ENCODE measurements around the gene MAML3. TPM values are rescaled to one million over a fixed set of nuclear protein-coding genes. Genes with fewer than 3 reads are reported as not detected.

The MAML3 gene
- total and polyA plus RNA-seq, 12 donors: 1.1 to 4.6 (median 2.6) TPM

DNA sequence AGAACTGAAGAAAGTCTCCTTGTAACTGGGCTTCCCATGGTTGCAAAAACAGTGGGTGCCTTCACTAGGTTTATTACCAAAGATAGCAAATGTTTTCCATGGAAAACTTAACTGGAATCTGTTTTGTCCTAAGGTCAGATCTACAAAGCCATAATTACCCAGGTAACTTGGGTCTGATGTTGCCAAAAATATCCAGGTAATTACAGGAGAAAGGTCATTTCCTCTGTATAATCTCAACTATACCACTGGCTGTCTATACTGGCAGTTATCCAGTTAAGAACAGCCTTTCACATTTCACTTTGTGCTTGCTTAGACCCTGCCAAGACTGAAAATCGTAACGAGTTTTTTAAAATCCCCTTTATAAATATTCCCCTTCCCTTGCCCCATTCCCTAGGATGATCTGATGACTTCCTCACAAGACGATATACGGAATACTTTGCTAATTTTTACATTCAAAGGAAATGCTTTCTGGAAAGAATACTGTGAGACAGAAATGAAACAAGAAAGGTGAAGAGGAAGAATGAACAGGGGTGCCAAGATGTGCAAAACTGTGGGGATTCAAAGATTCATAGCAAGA, 105.5 kb downstream of the MAML3 start:
- no peak for DNase-seq
- Histone ChIP-seq H3K4me3 (peak overlapping the region in 9 of 10 donors; percentile 16 to 55 (median 49)), H3K9me3 (no peaks in the 10 kb centered on the region), H3K27ac (peak overlapping the region in 9 of 10 donors; percentile 21 to 84 (median 66)), H3K27me3 (no peaks in the 10 kb centered on the region), H3K36me3 (no peaks in the 10 kb centered on the region), H3K4me1 (peaks cover 2 to 61% (median 47%) of the 10 kb centered on the region in 9 donors)
- TF ChIP-seq, protein P1, sequence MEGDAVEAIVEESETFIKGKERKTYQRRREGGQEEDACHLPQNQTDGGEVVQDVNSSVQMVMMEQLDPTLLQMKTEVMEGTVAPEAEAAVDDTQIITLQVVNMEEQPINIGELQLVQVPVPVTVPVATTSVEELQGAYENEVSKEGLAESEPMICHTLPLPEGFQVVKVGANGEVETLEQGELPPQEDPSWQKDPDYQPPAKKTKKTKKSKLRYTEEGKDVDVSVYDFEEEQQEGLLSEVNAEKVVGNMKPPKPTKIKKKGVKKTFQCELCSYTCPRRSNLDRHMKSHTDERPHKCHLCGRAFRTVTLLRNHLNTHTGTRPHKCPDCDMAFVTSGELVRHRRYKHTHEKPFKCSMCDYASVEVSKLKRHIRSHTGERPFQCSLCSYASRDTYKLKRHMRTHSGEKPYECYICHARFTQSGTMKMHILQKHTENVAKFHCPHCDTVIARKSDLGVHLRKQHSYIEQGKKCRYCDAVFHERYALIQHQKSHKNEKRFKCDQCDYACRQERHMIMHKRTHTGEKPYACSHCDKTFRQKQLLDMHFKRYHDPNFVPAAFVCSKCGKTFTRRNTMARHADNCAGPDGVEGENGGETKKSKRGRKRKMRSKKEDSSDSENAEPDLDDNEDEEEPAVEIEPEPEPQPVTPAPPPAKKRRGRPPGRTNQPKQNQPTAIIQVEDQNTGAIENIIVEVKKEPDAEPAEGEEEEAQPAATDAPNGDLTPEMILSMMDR (IDR thresholded peaks at IDR 0.05): no peak
- intact Hi-C loops (cut with DNase I): loop anchor here in 7 of 10 donors (2.0 to 10.0 kb wide), 8 partner anchors 44 to 316 kb away; partner anchors contain the start of gene MAML3 (in 4 of the 7)
- no peak for ATAC-seq
- WGBS, 2 donors: 21 to 23% methylated on average over 4 of the region's 4 CpGs

DNA sequence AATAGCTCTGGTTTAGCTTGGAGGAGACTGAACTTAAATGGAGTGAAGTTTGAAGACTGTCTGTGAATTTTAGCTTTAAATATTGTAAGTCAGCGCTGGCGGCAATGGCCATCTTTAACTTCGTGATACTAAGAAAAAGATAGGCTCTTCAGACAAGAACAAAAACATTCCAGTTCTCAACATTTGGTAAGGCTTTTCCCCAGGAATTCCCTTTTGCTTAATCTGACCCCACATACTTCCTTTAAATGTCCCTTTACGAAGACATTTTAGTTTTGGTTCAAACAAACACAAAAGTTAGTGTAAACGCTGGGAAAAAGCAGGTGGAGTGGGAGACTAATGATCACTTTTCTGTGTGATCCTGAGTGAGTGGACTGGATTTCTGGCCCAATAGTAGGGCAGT, 106.2 kb downstream of the MAML3 start:
- DNase-seq (no peak), ATAC-seq (no peak)
- TF ChIP-seq, protein P1 (IDR thresholded peaks at IDR 0.05): no peak
- peak overlapping the region in 4 of 10 donors; percentile 6 to 34 (median 22) for H3K4me3 ChIP-seq
- no peaks in the 10 kb centered on the region for H3K27me3 ChIP-seq
- H3K4me1 ChIP-seq: peaks cover 2 to 61% (median 47%) of the 10 kb centered on the region in 9 donors
- no peaks in the 10 kb centered on the region for H3K9me3 ChIP-seq
- H3K36me3 ChIP-seq: no peaks in the 10 kb centered on the region
- 57 to 70% methylated on average over 5 of the region's 5 CpGs for WGBS, 2 donors
- peak overlapping the region in 6 of 10 donors; percentile 26 to 84 (median 71) for H3K27ac ChIP-seq
- intact Hi-C loops (cut with DNase I): loop anchor here in 7 of 10 donors (2.0 to 10.0 kb wide), 8 partner anchors 45 to 315 kb away; partner anchors contain the start of gene MAML3 (in 4 of the 7)

DNA sequence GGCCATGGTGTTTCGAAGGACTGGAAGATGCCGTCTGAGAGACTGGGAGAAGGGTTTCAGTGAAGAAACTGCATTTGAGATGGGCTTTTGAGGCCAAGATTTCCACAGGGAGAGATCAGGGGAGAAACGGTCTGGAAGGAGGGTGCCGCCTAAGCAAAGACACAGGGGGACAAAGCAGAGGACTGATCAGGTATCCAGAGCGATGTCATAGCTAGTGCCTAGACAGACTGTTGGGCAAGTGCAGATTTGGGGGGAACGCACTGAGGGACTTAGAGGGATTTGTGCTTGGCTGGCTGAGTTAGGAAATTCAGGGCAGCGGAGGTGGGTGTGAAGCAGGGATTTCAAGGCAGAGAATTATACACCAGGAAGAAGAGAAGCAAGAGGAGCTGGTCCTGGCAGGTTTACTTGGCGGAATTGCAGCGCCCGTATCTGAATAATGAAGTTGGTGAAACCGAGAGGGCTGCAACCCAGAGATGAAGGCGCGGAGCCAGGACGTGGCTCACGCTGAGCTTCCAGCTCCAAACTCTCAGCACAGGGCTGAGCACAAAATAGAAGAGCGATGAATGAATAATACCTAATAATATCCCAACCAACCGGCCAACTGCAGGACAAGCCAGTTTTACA, 106.9 kb downstream of the MAML3 start:
- Histone ChIP-seq H3K27ac (peak overlapping the region in 6 of 10 donors; percentile 26 to 84 (median 71)), H3K4me1 (peaks cover 2 to 61% (median 47%) of the 10 kb centered on the region in 9 donors), H3K4me3 (peak overlapping the region in 5 of 10 donors; percentile 6 to 34 (median 21)), H3K9me3 (no peaks in the 10 kb centered on the region), H3K27me3 (no peaks in the 10 kb centered on the region), H3K36me3 (no peaks in the 10 kb centered on the region)
- peak; percentile 43 to 93 (median 78) for ATAC-seq
- intact Hi-C loops (cut with DNase I): loop anchor here in 6 of 10 donors (5.0 to 10.0 kb wide), 5 partner anchors 45 to 315 kb away; partner anchors contain the start of gene MAML3 (in 4 of the 6)
- peak; percentile 58 to 65 for DNase-seq
- WGBS, 2 donors: 67 to 72% methylated on average over 17 of the region's 17 CpGs
- TF ChIP-seq, protein P1 (IDR thresholded peaks at IDR 0.05): no peak

DNA sequence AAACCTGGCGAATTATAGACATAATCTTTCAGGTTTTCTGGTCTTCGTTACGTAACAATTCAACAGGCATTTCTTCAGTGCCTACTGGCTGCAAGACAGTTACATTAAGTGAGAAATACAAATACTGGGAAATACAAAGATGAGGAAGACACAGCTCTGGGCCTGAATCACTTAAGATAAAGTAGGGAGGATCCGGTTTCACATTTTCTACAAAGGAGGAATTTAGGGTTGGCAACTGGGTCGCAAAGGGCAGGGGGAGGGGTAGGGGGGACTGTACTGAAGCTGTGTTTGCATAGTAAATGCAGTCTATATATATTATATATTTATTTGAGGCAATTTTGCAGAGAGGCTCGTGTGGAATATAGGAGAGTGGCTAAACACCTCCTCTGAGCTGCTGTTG, 107.4 kb downstream of the MAML3 start:
- H3K27ac ChIP-seq: peak overlapping the region in 4 of 10 donors; percentile 20 to 84 (median 71)
- H3K4me1 ChIP-seq: peaks cover 2 to 61% (median 44%) of the 10 kb centered on the region in 9 donors
- intact Hi-C loops (cut with DNase I): loop anchor here in 6 of 10 donors (5.0 to 10.0 kb wide), 5 partner anchors 46 to 314 kb away; partner anchors contain the start of gene MAML3 (in 4 of the 6)
- no peak overlapping the region for H3K4me3 ChIP-seq
- no peaks in the 10 kb centered on the region for H3K36me3 ChIP-seq
- WGBS, 2 donors: 78 to 86% methylated on average over 6 of the region's 6 CpGs
- DNase-seq: no peak
- ATAC-seq: no peak
- no peaks in the 10 kb centered on the region for H3K27me3 ChIP-seq
- TF ChIP-seq, protein P1 (IDR thresholded peaks at IDR 0.05): no peak
- no peaks in the 10 kb centered on the region for H3K9me3 ChIP-seq

Measured in heart right ventricle (tissue), 16 donors.